GM18505 (cell line): Measurements from ENCODE around the gene CEP162.
"Not testable (repeated sequence)": the region's sequence is repeated elsewhere in the genome, so short reads cannot be mapped to it uniquely, and the experiment has no call there.

ENCODE experiments used
- ATAC-seq: cut with Tn5 transposase; IDR thresholded peaks from one replicate; pipeline ENCODE4 v1.9.1; 2021; ENCODE audit not compliant: unreplicated experiment
- POLR2A ChIP-seq: IDR thresholded peaks from 4 replicates; pipeline ENCODE4 v1.6.1; 2011; ENCODE audit warnings: borderline replicate concordance; ENCODE audit not compliant: insufficient read depth, insufficient read length; ENCODE audit errors: extremely low read depth

Gene CEP162

DNA sequence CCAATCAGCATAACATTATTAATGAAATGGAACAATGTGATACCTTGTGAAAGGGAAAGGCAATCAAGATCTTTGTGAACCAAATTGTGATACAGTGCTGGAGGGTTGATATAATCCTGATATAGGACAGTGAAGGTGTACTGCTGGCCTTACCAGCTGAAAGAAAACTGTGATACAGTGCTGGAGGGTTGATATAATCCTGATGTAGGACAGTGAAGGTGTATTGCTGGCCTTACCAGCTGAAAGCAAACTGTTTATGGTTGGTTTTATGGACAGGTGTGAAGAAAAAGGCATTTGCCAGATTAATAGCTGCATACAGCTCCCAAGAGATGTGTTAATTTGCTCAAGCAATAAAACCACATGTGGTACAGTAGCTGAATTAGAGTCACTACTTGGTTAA, 119.9 kb downstream of the CEP162 start:
- no peak for ATAC-seq

DNA sequence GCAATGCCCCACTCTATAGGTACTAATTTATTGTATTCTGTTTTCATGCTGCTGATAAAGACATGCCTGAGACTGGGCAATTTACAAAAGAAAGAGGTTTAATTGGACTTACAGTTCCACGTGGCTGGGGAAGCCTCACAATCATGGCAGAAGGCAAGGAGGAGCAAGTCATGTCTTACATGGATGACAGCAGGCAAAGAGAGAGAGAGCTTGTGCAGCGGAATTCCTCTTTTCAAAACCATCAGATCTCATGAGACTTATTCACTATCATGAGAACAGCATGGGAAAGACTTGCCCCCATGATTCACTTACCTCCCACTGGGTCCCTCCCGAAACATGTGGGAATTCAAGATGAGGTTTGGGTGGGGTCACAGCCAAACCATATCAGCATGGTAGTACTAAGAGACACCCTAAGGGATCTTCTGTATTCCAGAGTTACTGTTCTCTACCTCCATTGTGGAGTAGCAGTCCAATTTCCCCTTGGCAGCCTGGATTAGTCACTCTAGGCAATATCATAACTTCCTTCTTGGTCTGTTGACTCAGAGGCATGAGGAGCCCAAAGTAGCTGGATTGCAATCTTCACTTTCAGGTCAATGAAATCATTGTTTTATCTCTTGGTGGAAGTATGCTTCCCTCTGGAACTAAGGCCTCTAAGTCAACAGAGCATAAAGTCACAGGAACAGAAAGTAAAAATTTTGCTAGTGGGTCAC, 122.1 kb downstream of the CEP162 start:
- not testable (repeated sequence) for ATAC-seq

More for the DNA sequence above, 119.9 kb downstream of the CEP162 start:
- no peak for TF ChIP-seq POLR2A

DNA sequence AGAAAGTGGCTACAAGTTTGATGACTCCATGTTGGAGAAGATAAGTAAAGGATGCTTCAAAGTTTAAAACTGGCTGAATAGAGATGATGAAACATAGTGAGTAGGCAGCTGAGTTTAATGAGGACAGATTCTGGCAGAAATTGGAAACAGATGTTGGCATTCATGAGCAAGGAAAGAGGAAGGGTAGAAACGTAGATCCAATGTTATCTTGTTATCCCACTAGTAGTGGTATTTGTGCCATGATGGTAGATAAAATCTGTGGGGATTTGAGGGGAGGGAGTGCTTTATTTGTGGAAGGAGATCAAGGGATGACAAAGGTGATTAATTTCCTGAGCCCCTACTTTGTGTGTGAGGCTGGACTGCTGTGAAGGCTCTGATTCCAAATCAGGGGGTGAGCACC, 124.4 kb downstream of the CEP162 start:
- no peak for TF ChIP-seq POLR2A

DNA sequence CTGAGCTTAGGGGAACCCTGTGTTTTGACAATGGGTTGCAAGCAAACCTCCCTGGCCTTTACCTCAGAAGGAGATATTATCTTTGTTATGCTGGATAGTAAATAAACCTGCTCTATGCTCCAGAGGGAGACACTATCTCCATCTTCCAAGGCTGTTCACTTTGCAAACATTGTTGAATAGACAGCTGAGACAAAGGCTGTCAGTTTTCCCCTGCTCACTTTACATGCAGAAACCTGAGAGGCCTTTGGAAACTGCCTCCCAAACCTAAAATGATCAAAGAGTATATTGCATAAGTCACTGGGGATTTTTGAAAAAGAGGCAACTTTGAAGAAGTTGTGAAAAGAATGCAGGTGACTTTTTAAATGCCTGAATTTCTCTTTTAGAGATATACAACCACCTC, 132.3 kb downstream of the CEP162 start:
- no peak for ATAC-seq
- no peak for TF ChIP-seq POLR2A

More for the DNA sequence above, 124.4 kb downstream of the CEP162 start:
- no peak for ATAC-seq

DNA sequence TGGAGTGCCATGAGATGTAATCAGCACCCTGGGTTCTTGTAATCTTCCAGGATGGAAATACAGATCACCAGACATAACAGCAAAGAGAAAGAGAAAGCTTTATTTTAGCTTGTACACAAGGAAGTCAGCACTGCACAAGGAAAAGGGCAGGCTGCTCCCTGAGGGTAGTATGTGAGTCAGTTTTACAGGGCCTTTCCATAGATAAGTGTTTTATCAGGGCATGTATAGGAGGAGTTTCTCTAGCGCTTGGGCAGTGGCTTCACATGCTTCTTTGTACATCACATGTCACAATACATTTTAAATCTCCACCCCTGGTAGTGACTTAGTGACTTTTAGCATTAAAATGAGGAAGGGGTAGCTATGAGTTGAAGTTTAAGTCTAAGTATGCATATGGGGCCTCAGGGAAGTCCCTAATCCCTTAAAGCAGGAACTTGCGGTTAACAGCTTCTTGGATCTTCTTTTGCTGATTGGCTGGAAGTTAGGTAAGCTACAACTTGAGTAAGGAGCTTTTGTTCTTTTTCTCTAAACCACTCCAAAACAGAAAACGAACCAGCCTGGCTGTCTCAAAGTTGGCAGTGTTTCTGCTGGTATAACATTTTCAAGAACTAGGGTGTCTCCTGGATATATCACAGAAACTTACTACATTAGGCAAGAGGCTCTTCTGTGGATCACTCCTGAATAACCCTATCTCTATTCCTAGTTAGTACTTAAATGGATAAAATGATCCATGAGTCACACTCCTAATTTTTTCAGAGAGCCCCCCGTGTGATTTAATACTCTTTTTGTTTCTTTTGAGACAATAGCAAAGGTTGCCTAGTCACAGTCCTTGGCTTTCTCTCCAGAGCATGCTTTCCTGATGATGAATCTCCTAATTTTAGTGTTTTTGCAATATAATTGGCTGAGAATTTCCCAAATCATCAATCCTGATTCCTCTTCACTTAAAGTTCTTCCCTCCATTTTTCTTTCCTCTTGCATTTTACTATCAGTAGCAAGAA, 133.7 kb downstream of the CEP162 start:
- TF ChIP-seq POLR2A: no peak
- ATAC-seq: no peak

DNA sequence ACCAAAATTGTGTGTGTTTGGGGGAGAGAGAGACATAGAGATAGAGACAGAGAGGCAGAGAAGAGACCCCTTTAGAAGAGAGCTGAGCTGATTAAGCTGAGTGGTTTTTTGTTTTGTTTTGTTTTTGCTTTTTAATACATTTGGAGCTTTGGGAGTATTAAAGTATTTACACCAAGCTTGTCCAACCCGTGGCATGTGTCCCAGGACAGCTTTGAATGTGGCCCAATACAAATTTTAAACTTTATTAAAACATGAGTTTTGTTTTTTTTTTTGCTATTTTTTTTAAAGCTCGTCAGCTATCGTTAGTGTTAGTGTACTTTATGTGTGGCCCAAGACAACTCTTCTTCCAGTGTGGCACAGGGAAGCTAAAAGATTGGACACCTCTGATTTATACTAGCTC, 137.9 kb downstream of the CEP162 start:
- ATAC-seq: no peak
- no peak for TF ChIP-seq POLR2A

DNA sequence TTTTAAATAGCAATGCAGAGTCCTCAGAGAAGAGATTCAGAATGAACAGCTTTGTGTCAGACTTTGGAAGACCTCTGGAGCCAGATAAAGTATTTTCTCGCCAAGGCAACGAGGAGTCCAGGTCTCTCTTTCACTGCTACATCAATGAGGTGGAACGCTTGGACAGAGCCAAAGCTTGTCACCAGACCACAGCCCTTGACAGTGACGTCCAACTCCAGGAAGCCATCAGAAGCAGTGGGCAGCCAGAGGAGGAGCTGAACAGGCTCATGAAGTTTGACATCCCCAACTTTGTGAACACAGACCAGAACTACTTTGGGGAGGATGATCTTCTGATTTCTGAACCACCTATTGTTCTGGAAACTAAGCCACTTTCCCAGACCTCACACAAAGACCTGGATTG, 138.4 kb downstream of the CEP162 start:
- TF ChIP-seq POLR2A: no peak
- ATAC-seq: no peak

DNA sequence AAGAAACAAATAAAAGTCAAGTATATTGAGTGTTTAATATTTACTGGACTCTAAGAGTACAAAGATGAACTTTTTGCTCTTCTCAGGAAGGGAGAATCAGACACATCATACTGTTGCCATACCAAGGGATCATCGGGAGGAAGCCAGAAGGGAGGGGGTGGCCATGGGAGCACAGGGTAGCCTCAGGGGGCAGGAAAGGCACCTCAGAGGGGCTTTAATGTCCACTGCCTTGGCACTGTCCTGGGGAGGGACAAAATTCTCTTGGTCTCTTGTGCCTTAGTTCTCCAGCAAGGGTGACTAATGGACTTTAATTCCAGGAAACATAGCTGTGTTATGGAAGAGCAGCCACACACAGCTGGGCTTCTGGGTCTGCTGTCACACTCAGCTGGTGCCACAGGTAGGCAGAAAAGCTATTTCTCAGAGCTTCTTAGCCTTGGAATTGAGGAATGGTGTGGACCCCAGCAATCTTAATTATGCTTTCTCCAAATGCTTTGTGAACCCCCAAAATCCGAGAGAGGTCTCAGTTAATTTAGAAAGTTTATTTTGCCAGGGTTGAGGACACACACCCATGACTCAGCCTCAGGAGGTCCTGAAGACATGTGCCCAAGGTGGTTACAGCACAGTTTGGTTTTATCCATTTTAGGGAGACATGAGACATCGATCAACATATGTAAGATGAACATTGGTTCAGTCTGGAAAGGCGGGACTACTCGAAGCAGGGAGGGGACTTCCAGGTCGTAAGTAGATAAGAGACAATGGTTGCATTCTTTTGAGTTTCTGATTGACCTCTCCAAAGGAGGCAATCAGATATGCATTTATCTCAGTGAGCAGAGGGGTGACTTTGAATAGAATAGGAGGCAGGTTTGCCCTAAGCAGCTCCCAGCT, 140.7 kb downstream of the CEP162 start:
- no peak for TF ChIP-seq POLR2A
- ATAC-seq: no peak

DNA sequence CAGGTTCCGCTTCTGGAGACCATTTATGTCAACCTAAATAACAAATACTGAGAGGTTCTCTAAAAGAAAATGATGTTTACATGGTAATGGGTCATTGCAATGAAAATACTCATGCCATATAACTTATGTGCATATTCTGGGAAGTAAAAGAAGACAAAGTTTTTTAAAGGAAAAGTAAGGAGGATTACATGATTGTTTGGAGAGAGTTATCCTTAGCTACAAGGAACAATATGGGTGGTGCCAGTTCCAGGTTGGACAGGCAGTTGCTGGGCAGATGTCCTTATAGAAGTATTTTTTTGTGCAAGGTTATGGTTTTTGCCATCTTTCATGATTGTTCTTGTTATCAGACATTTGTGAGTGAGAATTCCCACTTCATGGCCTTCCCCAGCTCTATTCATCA, 141.4 kb downstream of the CEP162 start:
- ATAC-seq: no peak
- no peak for TF ChIP-seq POLR2A

DNA sequence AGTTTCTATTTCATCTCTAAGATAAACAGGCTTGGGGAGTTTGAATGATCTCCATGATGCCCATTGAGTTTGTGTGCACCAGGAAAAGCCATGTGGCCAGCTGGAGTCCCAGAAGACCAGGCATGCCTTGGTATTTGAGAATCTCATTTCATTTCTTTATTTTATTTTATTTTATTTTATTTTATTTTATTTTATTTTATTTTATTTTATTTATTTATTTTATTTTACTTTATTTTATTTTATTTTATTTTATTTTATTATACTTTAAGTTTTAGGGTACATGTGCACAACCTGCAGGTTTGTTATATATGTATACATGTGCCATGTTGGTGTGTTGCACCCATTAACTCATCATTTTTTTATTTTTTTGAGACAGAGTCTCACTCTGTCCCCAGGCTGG, 142.7 kb downstream of the CEP162 start:
- ATAC-seq: not testable (repeated sequence)

DNA sequence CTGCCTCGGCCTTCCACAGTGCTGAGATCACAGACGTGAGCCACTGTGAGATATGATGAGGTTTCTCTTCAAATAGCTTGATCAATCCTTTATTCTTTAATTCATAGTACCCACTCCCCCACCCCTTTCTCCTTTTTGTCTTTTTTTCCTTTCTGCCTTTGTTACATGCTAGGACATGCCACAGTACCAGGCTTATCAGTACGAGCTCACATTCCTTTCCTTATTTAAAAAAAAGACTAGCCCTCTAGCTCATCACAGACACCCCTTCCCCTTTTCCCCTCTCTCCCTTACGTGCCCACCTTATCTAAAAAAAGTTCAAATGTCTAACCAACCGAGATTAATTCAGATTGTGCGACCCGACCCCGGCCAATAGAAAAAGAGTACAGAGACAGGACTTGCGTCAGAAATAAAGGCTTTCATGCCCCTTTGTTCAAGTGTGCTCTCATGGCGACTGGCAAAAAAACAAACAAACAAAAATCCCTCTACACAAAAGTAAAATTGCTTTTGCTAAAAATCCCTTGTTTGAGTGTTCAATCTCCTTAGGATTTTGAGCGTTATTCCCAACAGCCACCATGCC, 144.7 kb downstream of the CEP162 start:
- TF ChIP-seq POLR2A: no peak
- ATAC-seq: no peak

DNA sequence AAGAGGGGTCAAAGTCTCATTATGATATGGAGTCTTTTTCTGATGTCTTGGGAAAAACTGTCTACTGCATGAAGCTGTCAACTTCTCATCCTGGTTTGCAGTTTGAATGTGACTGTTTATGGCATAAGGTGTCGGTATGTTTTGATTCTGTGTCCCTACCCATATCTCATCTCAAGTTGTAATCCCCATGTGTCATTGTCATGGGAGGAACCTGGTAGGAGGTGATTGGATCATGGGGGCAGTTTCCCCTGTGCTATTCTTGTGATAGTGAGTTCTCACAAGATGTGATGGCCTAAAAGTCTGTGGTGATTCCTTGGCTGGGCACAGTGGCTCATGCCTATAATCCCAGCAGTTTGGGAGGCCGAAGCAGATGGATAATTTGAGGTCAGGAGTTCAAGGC, 146.2 kb downstream of the CEP162 start:
- no peak for TF ChIP-seq POLR2A
- no peak for ATAC-seq

DNA sequence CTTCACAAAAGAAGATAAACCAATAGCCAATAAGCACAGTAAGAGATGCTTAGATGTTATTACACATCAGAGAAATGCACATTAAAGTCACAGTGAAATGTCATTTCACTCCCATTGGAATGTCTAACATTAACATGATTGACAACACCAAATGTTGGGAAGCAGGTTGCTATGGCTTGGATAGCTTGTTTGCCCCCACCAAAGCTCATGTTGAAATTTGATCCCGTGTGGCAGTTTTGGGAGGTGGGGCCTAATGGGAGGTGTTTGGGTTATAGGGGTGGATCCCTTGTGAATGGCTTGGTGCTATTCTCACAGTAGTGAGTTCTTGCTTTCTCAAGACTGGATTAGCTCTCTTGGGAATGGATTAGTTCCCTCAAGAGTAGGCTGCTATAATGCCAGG, 149.1 kb downstream of the CEP162 start:
- no peak for ATAC-seq
- no peak for TF ChIP-seq POLR2A
